ENCODE data around the gene ELP5.
A peak's percentile ranks its signal among the peaks of the same experiment; 100 is the strongest.

Gene ELP5

GRCh38 chr17:7259555-7259889 is 7.5 kb downstream of the ELP5 start:
- Histone ChIP-seq H3K27me3 (ENCODE audit: insufficient read depth, low read length) (peaks cover 43% of the 10 kb centered on the region), H3K4me3 (ENCODE audit: low read length) (no peak overlapping the region), H2AFZ (ENCODE audit: low read depth, low read length) (no peak overlapping the region), H3K36me3 (ENCODE audit: insufficient read depth, low read length) (peaks cover 42% of the 10 kb centered on the region), H3K4me1 (ENCODE audit: insufficient read depth, low read length) (peaks cover 3% of the 10 kb centered on the region), H3K9me3 (ENCODE audit: low read length) (peaks cover 6% of the 10 kb centered on the region)

GRCh38 chr17:7260151-7260550 is 8.1 kb downstream of the ELP5 start:
- Histone ChIP-seq H3K36me3 (ENCODE audit: insufficient read depth, low read length) (peaks cover 36% of the 10 kb centered on the region), H3K4me3 (ENCODE audit: low read length) (no peak overlapping the region), H3K27me3 (ENCODE audit: insufficient read depth, low read length) (peaks cover 43% of the 10 kb centered on the region)

GRCh38 chr17:7260651-7261378 is 8.8 kb downstream of the ELP5 start:
- peaks cover 6% of the 10 kb centered on the region for H3K9me3 ChIP-seq (ENCODE audit: low read length)
- H3K36me3 ChIP-seq (ENCODE audit: insufficient read depth, low read length), result peaks cover 33% of the 10 kb centered on the region
- H3K4me1 ChIP-seq (ENCODE audit: insufficient read depth, low read length), result peaks cover 3% of the 10 kb centered on the region
- peaks cover 43% of the 10 kb centered on the region for H3K27me3 ChIP-seq (ENCODE audit: insufficient read depth, low read length)
- H2AFZ ChIP-seq (ENCODE audit: low read depth, low read length), result no peak overlapping the region
- H3K4me3 ChIP-seq (ENCODE audit: low read length), result no peak overlapping the region

More at GRCh38 chr17:7260151-7260550, 8.1 kb downstream of the ELP5 start:
- H3K4me1 ChIP-seq (ENCODE audit: insufficient read depth, low read length), result peaks cover 3% of the 10 kb centered on the region
- H2AFZ ChIP-seq (ENCODE audit: low read depth, low read length), result no peak overlapping the region
- peaks cover 6% of the 10 kb centered on the region for H3K9me3 ChIP-seq (ENCODE audit: low read length)

- Histone ChIP-seq H3K4me3 (ENCODE audit: low read length) (no peak overlapping the region), H3K36me3 (ENCODE audit: insufficient read depth, low read length) (peaks cover 25% of the 10 kb centered on the region), H3K27me3 (ENCODE audit: insufficient read depth, low read length) (peaks cover 45% of the 10 kb centered on the region), H2AFZ (ENCODE audit: low read depth, low read length) (no peak overlapping the region), H3K4me1 (ENCODE audit: insufficient read depth, low read length) (peaks cover 3% of the 10 kb centered on the region), H3K9me3 (ENCODE audit: low read length) (peaks cover 6% of the 10 kb centered on the region)
Measured at GRCh38 chr17:7261379-7262191, 9.6 kb downstream of the ELP5 start.

GRCh38 chr17:7262192-7262934 is 10.3 kb downstream of the ELP5 start, which contains the start of gene CLDN7:
Gene CLDN7 (minus strand): TSS chr17:7262478. CDS start chr17:7262043, 435 bp downstream.
- H3K4me3 ChIP-seq (ENCODE audit: low read length), result no peak within 1 kb of the TSS
- H3K9me3 ChIP-seq (ENCODE audit: low read length), result peaks cover 6% of the 10 kb centered on the region
- peaks cover 45% of the 10 kb centered on the region for H3K27me3 ChIP-seq (ENCODE audit: insufficient read depth, low read length)
- peaks cover 21% of the 10 kb centered on the region for H3K36me3 ChIP-seq (ENCODE audit: insufficient read depth, low read length)
- peaks cover 3% of the 10 kb centered on the region for H3K4me1 ChIP-seq (ENCODE audit: insufficient read depth, low read length)
- no peak within 1 kb of the TSS for H2AFZ ChIP-seq (ENCODE audit: low read depth, low read length)

GRCh38 chr17:7262935-7263800 is 11.2 kb downstream of the ELP5 start:
- Histone ChIP-seq H3K36me3 (ENCODE audit: insufficient read depth, low read length) (peaks cover 17% of the 10 kb centered on the region), H3K4me3 (ENCODE audit: low read length) (no peak overlapping the region), H3K4me1 (ENCODE audit: insufficient read depth, low read length) (peaks cover 3% of the 10 kb centered on the region), H3K27me3 (ENCODE audit: insufficient read depth, low read length) (peaks cover 45% of the 10 kb centered on the region), H3K9me3 (ENCODE audit: low read length) (peaks cover 6% of the 10 kb centered on the region), H2AFZ (ENCODE audit: low read depth, low read length) (no peak overlapping the region)

- H3K4me3 ChIP-seq (ENCODE audit: low read length), result no peak overlapping the region
- H3K9me3 ChIP-seq (ENCODE audit: low read length), result peaks cover 6% of the 10 kb centered on the region
- H3K4me1 ChIP-seq (ENCODE audit: insufficient read depth, low read length), result peaks cover 3% of the 10 kb centered on the region
- H3K36me3 ChIP-seq (ENCODE audit: insufficient read depth, low read length), result peaks cover 12% of the 10 kb centered on the region
- peaks cover 45% of the 10 kb centered on the region for H3K27me3 ChIP-seq (ENCODE audit: insufficient read depth, low read length)
- H2AFZ ChIP-seq (ENCODE audit: low read depth, low read length), result no peak overlapping the region
Measured at GRCh38 chr17:7263801-7264078, 11.7 kb downstream of the ELP5 start.

GRCh38 chr17:7266784-7267183 is 14.8 kb downstream of the ELP5 start:
- no peaks in the 10 kb centered on the region for H3K36me3 ChIP-seq (ENCODE audit: insufficient read depth, low read length)
- H3K4me3 ChIP-seq (ENCODE audit: low read length), result no peak overlapping the region
- H3K4me1 ChIP-seq (ENCODE audit: insufficient read depth, low read length), result peaks cover 3% of the 10 kb centered on the region
- H3K27me3 ChIP-seq (ENCODE audit: insufficient read depth, low read length), result peaks cover 29% of the 10 kb centered on the region
- no peak overlapping the region for H2AFZ ChIP-seq (ENCODE audit: low read depth, low read length)
- peaks cover under 1% of the 10 kb centered on the region for H3K9me3 ChIP-seq (ENCODE audit: low read length)

- Histone ChIP-seq H3K4me1 (ENCODE audit: insufficient read depth, low read length) (peaks cover 14% of the 10 kb centered on the region), H3K36me3 (ENCODE audit: insufficient read depth, low read length) (no peaks in the 10 kb centered on the region), H3K4me3 (ENCODE audit: low read length) (no peak overlapping the region), H2AFZ (ENCODE audit: low read depth, low read length) (no peak overlapping the region), H3K27me3 (ENCODE audit: insufficient read depth, low read length) (no peaks in the 10 kb centered on the region), H3K9me3 (ENCODE audit: low read length) (no peaks in the 10 kb centered on the region)
Measured at GRCh38 chr17:7279448-7279847, 27.4 kb downstream of the ELP5 start.

- Histone ChIP-seq H3K4me3 (ENCODE audit: low read length) (peak overlapping the region; percentile 10), H3K36me3 (ENCODE audit: insufficient read depth, low read length) (no peaks in the 10 kb centered on the region), H3K27me3 (ENCODE audit: insufficient read depth, low read length) (no peaks in the 10 kb centered on the region), H3K9me3 (ENCODE audit: low read length) (no peaks in the 10 kb centered on the region), H3K4me1 (ENCODE audit: insufficient read depth, low read length) (peaks cover 14% of the 10 kb centered on the region), H2AFZ (ENCODE audit: low read depth, low read length) (peak overlapping the region; percentile 31)
Measured at GRCh38 chr17:7280519-7281073, 28.6 kb downstream of the ELP5 start.

- Histone ChIP-seq H2AFZ (ENCODE audit: low read depth, low read length) (peak within 1 kb of the TSS; percentile 31), H3K36me3 (ENCODE audit: insufficient read depth, low read length) (no peaks in the 10 kb centered on the region), H3K27me3 (ENCODE audit: insufficient read depth, low read length) (no peaks in the 10 kb centered on the region), H3K4me3 (ENCODE audit: low read length) (peak within 1 kb of the TSS; percentile 59), H3K9me3 (ENCODE audit: low read length) (no peaks in the 10 kb centered on the region), H3K4me1 (ENCODE audit: insufficient read depth, low read length) (peaks cover 14% of the 10 kb centered on the region)
Measured at GRCh38 chr17:7281074-7281952, 29.3 kb downstream of the ELP5 start, which contains the start of gene SLC2A4. Gene SLC2A4 (plus strand): TSS chr17:7281718. CDS start chr17:7281935, 217 bp downstream.
